Right cardiac atrium (tissue), 5 donors: ENCODE measurements around the gene RPF1. TPM values are rescaled to one million over a fixed set of nuclear protein-coding genes. Genes with fewer than 3 reads are reported as not detected.
"Not testable (repeated sequence)": the region's sequence is repeated elsewhere in the genome, so short reads cannot be mapped to it uniquely, and the experiment has no call there.

Source experiments
- ATAC-seq, 2 donors: fragments of 200-7000 bp; cut with Tn5 transposase; one replicate each; pipeline versions ENCODE4 v1.8.0 to v1.9.1; 2020; ENCODE audit warnings: moderate library complexity in 2 of 2, mild to moderate bottlenecking in 1 of 2
- DNase-seq, 3 donors: peaks; one replicate each; pipeline ENCODE4 v3.0.0-alpha.2; 2020
- H3K27ac ChIP-seq: one replicate; pipeline ENCODE4 v1.5.1; 2013; ENCODE audit warnings: mild to moderate bottlenecking, low read length, control low read depth, moderate library complexity
- H3K27me3 ChIP-seq: one replicate; pipeline ENCODE4 v1.6.1; 2013; ENCODE audit not compliant: control insufficient read depth, insufficient read depth
- H3K4me1 ChIP-seq: one replicate; pipeline ENCODE4 v1.6.1; 2013; ENCODE audit warnings: low read length; ENCODE audit not compliant: control insufficient read depth, insufficient read depth
- H3K4me3 ChIP-seq: one replicate; pipeline ENCODE4 v1.5.1; 2013; ENCODE audit warnings: low read length, control low read depth
- H3K9me3 ChIP-seq: one replicate; pipeline ENCODE4 v1.6.1; 2013; ENCODE audit warnings: low read length; ENCODE audit not compliant: control insufficient read depth
- WGBS: extraction: QIAGEN DNeasy Blood & Tissue Kit; methylation state at CpG from one replicate; pipeline ENCODE4 v1.1.7; 2013; 5-methylcytosine and 5-hydroxymethylcytosine counted together
- intact Hi-C, 4 donors: fragments of 100-400 bp; cut with DNase I; formaldehyde crosslinking; loops; one replicate each; pipeline versions ENCODE4 v1.11.0 to v1.14.0; 2022 to 2023
- polyA plus RNA-seq: library from polyadenylated mRNA; stranded (reverse); fragments of 200-250 nt; gene quantifications from one replicate; pipeline ENCODE4 v1.2.3, GENCODE V29; 2013
- total RNA-seq, 4 donors: library from RNA; stranded (reverse); fragmentation: NEBNext Ultra II Directional; extraction: Animal tissue kit (Norgen Biotek cat#: 25700); gene quantifications; one replicate each; pipeline ENCODE4 v1.2.1, GENCODE V29; 2021
- donor health status: healthy with polysubstance abuse.
- donor health status: DM: no; HTN: yes; CAD: no.
- donor health status: DM: no; HTN: no; CAD: no.
- donor health status: DM: no; HTN: yes; CAD: no; lungs with severe emphysema.
- donor health status: DM: yes; HTN: yes; CAD: no.

The RPF1 gene
- total and polyA plus RNA-seq, 5 donors, result 30.0 to 37.3 (median 32.4) TPM

DNA sequence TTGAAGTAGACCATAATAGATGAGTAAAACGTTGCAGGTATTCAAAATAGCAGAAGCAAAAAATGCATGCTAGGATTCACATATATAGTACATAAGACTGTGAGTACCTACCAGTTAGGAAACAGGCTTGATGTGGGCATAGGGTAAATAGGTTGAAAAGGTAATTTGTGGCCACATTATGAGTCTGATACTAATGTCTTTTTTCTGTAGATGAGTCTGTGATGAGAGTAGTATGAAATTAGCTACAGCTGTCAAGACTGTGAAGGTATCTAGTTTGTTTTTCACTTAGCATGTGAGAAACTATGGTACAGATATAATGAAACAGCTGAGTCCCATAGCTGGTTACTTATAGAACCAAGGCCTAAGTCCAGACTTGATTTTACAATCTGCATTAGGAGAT, 14.7 kb downstream of the RPF1 start:
- 63% methylated on average over 1 of the region's 1 CpG for WGBS
- intact Hi-C loops, result no loop called here
- ATAC-seq (no peak), DNase-seq (no peak)
- H3K27ac ChIP-seq, result no peak overlapping the region
- no peak overlapping the region for H3K4me3 ChIP-seq
- no peaks in the 10 kb centered on the region for H3K9me3 ChIP-seq
- no peaks in the 10 kb centered on the region for H3K27me3 ChIP-seq
- no peaks in the 10 kb centered on the region for H3K4me1 ChIP-seq

DNA sequence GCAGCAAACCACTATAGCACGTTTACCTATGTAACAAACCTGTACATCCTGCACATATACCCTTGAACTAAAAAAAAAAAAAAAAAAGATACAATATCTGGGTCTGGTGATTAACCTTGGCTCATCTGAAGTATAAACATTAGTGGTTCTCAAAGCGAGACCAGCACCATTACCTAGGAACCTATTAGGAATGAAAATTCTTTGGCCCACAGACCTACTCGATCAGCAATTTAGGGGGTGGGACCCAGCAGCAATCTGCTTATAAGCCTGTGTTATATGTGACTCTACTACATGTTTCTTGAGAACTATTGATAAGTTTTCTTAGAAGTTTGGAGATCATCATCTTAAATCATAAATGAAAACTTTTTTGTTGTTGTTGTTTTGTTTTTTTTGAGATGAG, 17.4 kb downstream of the RPF1 start:
- Histone ChIP-seq H3K27me3 (no peaks in the 10 kb centered on the region), H3K4me1 (no peaks in the 10 kb centered on the region), H3K4me3 (no peak overlapping the region), H3K27ac (no peak overlapping the region), H3K9me3 (no peaks in the 10 kb centered on the region)
- intact Hi-C loops, result no loop called here
- DNase-seq (no peak), ATAC-seq (no peak)
- 84% methylated on average over 3 of the region's 3 CpGs for WGBS

DNA sequence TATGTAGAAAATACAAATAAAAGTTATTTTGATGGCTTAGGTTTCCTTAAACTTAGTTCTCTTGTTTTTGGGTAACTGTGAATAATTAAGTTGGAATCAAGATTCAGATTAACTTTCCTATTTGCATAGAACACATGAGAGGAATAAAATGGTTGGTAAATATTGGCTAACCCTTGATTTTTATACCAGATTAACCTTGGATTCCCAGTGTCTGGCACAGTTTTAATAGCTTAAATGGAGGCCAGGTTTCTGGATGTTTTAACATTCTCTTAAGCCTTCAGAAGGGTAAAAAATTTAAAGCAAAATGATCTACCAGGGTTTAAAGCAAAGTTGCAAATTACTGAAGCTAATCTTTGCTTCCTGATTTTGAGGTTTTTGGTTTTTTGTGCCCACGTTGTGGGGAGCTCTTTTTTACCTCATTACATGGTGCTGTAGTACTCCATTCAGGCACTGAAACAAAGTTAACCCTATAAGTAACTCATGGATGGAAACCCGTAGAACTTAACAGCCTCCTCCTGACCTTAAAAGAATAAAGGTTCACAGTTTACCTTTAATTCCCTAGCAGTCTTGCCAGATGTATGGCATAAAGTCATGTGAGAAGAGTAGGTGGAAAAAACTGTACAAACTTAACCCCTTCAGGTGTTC, 18.7 kb downstream of the RPF1 start:
- WGBS, result 41% methylated on average over 2 of the region's 2 CpGs
- Histone ChIP-seq H3K27me3 (no peaks in the 10 kb centered on the region), H3K4me3 (no peak overlapping the region), H3K27ac (no peak overlapping the region), H3K9me3 (no peaks in the 10 kb centered on the region), H3K4me1 (no peaks in the 10 kb centered on the region)
- intact Hi-C loops, result no loop called here
- ATAC-seq (no peak), DNase-seq (no peak)

DNA sequence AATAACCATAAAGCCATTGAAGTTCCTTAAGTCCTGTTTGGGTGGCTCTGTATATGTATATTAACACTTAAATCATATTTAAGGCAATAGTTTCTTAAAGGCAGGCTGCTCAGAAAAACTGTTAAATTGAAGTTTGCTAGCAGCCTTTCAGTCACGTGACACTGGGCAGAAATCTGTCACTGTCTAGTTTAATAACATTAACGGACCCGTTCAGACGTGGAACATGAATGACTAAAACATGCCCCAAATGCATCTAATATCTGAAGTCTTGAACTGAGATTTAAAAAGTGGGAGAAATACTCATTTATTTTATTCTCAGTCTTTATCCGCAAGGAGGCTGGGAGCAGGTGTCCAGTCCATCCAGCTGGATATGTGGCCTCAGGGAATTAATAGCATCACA, 23.9 kb downstream of the RPF1 start:
- Histone ChIP-seq H3K4me1 (no peaks in the 10 kb centered on the region), H3K27ac (no peak overlapping the region), H3K9me3 (no peaks in the 10 kb centered on the region), H3K27me3 (no peaks in the 10 kb centered on the region), H3K4me3 (peak overlapping the region; percentile 90)
- ATAC-seq (no peak), DNase-seq (no peak)
- intact Hi-C loops, result no loop called here
- 38% methylated on average over 5 of the region's 5 CpGs for WGBS

DNA sequence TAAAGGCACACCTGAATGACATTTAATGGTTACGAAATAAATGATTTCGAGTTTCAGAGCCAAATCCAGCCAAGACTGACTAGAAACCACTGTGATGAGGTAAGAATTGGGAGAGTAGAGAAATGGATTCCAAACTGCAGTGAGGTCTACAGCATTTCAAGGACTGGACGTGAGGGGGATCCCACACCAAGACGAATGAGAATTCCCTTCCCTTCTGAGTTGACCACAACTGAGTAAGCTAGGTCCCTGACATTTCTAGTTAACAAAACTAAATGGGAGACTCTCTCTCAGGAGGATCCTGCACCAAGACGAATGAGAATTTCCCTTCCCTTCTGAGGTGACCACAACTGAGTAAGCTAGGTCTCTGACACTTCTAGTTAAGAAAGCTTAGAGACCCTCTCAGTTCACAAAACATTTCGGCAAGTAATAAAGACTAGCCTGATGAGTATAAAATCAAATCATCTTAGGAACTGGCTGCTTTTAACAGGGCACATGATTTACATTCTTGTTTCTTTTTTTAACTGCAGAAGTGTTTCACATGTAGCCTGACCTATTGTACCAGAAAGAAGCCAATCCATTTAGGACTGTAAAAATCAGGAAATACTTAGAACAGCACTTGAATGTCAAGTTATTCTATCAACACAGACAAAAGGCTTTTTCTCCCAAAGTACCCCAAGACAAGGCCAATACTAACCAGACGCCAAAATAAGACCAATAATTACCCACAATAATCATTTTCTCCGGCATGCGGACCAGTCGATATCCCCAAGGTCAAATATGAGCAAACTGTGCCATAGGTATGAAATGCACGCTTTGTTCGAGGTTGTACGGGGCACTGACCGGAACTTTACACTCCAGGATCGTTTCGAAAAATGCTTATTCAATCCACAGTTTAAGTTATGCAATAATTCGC, 25.8 kb downstream of the RPF1 start:
- ATAC-seq (no peak), DNase-seq (no peak)
- 6% methylated on average over 17 of the region's 17 CpGs for WGBS
- H3K27me3 ChIP-seq, result no peaks in the 10 kb centered on the region
- H3K27ac ChIP-seq, result peak overlapping the region; percentile 96
- intact Hi-C loops, result no loop called here
- no peaks in the 10 kb centered on the region for H3K9me3 ChIP-seq
- H3K4me1 ChIP-seq, result no peaks in the 10 kb centered on the region
- H3K4me3 ChIP-seq, result peak overlapping the region; percentile 90

DNA sequence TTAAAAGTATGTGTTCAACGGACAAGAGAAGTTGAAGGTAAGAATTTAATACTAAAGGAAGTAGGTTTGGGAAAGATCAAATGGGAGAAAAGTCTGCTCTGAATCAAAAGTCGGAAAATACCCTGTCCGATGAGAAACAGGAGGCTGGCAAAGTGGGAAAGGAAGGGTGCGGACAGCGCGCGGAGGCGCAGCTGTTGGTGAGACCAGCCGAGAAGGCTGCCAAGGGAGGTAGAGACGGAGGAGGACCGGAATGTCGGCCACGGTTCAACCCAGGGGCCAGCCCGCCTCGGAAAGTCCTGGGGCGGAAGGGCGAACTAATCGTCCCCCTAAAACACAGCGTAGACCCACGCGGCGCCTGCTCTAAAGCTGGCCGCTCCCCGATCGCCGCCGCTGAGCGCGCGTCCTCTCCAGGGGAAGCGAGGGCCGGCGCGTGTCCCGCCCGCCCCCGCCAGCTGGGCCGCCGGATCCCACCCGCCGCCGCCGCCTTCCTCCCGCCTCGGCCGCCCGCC, 26.5 kb downstream of the RPF1 start:
- H3K27ac ChIP-seq, result peak overlapping the region; percentile 96
- intact Hi-C loops, result no loop called here
- peak overlapping the region; percentile 90 for H3K4me3 ChIP-seq
- H3K27me3 ChIP-seq, result no peaks in the 10 kb centered on the region
- WGBS, result under 1% methylated on average over 47 of the region's 47 CpGs
- no peaks in the 10 kb centered on the region for H3K4me1 ChIP-seq
- peak; percentile 80 to 83 for ATAC-seq
- H3K9me3 ChIP-seq, result no peaks in the 10 kb centered on the region
- peak; percentile 80 to 89 (median 89) for DNase-seq

DNA sequence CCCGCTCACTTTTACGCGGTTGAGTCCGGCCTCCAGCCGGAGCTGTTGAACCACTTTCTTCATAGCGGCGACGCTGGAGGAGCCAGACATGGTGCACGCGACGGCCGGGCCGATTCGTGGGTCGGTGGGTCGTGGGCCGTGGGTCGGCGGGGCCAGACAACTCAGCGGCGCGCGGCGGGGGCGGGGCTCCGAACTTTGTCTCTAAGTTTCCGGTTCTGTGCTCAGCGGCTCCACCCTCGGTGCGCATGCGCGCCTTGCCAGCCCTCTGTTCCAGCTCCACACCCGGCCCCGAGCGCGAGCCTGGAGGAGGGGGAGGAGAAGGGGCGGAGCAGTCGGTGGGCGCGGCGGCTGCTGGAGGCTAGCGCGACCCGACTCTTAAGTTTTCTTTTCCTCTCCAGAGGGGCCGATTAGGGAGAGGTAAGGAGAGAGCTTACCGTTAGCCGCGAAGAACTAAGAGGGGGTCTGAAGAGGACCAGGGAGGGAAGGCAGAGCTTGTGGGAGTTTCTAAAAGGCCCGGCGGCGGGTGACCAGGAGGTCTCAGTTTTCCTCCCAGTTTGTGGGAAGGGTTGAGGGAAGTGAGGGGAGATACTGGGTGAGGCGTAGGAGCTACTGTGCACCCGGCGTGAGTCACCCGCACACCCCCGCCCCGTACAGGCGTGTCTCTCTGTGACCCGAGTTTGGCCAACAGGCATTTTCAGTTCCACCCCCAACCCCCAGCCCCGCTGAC, 27.1 kb downstream of the RPF1 start, which contains the start of the genes GNG5 and SPATA1:
TSS of gene GNG5 (minus strand) at position 580 of the 727 bp plus-strand sequence. CDS start at position 90, 490 bp downstream.
TSS of gene SPATA1 (plus strand) at position 385 of the 727 bp plus-strand sequence. CDS start 9,974 bp downstream, outside the sequence.
- intact Hi-C loops, result no loop called here
- WGBS, result under 1% methylated on average over 60 of the region's 60 CpGs
- no peaks in the 10 kb centered on the region for H3K4me1 ChIP-seq

DNA sequence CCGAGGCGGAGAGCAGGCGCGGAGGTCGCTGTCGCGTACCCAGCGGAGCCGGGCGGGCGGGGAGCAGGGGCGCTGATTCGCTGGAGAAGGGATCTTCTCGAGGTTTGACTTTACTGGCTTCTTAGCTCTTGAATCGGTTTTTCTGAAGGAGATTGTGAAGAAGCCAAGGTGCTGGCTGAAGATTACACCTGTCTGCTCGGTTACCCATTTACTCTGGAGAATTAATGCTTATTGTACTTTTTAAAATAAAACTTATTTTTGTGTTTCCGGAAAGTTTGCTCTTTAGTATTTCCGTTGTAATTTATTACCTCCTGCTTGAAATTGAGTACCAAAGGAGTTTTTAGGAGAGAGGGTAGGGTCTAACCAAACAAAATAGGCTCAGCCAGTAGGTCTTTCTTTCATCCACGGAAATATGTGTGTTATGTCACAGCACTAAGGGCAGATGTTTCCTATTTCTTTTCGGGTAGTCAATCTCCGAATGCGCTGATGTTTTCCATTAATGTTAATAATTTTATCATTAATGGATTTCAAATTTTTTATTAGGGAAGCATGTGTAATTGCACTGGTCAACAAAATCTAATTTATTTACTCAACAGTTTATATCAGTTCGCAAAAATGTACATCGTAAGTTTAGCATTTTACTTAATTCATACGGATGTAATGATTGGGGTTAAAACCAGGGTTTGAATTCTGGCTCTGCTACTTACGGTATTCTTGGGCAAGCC, 27.8 kb downstream of the RPF1 start:
- DNase-seq, result no peak
- no peak for ATAC-seq
- Histone ChIP-seq H3K27ac (peak overlapping the region; percentile 94), H3K4me3 (peak overlapping the region; percentile 90), H3K4me1 (no peaks in the 10 kb centered on the region), H3K9me3 (no peaks in the 10 kb centered on the region), H3K27me3 (no peaks in the 10 kb centered on the region)
- intact Hi-C loops, result no loop called here
- WGBS, result 15% methylated on average over 26 of the region's 26 CpGs

More for the DNA sequence above, 27.1 kb downstream of the RPF1 start, which contains the start of the genes GNG5 and SPATA1:
- H3K4me3 ChIP-seq, result peak within 1 kb of the TSS; percentile 90
- peak within 1 kb of the TSS; percentile 96 for H3K27ac ChIP-seq
- ATAC-seq, result peak; percentile 97 to 98
- DNase-seq, result peak; percentile 99 to 100 (median 100)
- H3K9me3 ChIP-seq, result no peaks in the 10 kb centered on the region
- H3K27me3 ChIP-seq, result no peaks in the 10 kb centered on the region

DNA sequence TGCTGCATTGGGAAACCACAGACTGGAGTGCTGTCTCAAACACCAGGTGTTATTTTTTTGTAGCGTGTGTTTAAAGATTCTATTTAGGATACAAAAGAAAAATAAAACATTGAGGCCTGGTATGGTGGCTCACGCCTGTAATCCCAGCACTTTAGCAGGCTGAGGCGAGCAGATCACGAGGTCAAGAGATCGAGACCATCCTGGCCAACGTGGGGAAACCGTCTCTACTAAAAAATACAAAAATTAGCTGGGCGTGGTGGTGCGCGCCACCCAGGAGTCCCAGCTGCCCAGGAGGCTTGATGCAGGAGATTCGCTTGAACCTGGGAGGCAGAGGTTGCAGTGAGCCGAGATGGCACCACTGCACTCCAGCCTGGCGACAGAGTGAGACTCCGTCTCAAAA, 28.8 kb downstream of the RPF1 start:
- WGBS, result 90% methylated on average over 14 of the region's 14 CpGs
- DNase-seq, H3K27ac ChIP-seq, H3K4me3 ChIP-seq, H3K4me1 ChIP-seq, H3K27me3 ChIP-seq, intact Hi-C loops, ATAC-seq, H3K9me3 ChIP-seq: not testable (repeated sequence)

DNA sequence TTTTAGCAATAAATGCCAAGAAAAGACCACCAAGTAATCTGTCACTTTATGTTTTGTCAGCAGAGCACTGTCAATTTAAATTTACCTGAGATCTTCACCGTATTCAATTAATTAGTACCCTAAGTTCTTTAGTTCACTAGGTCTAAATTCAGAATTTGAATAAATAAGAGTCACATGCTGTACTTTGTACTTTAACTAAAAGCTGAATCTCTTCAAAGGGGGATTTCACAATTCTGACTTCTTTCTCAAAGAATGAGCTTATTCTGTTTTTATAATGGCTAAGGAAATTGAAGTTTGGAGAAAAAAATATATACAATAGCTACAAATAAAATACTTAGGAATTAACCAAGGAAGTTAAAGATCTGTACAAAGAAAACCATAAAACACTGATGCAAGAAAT, 29.4 kb downstream of the RPF1 start:
- no peak for ATAC-seq
- WGBS, result 99% methylated on average over 1 of the region's 1 CpG
- intact Hi-C loops, result no loop called here
- no peak for DNase-seq
- H3K9me3 ChIP-seq, result no peaks in the 10 kb centered on the region
- no peak overlapping the region for H3K4me3 ChIP-seq
- H3K4me1 ChIP-seq, result no peaks in the 10 kb centered on the region
- H3K27me3 ChIP-seq, result no peaks in the 10 kb centered on the region
- no peak overlapping the region for H3K27ac ChIP-seq
